PC-3 (cell line): ENCODE results near the gene ARID4A. TPM values are rescaled to one million over a fixed set of nuclear protein-coding genes. Genes with fewer than 3 reads are reported as not detected.

Source experiments
- ATAC-seq: fragments of 200-7000 bp; cut with Tn5 transposase; 2 replicates; pipeline ENCODE4 v1.9.1; 2020; ENCODE audit warnings: mild to moderate bottlenecking, moderate library complexity
- BruUV-seq: library from RNA; stranded (reverse); fragments of 400-500 nt; replicated peaks from 2 replicates; lab custom pipeline; 2021; lab: Mats Ljungman, UMichigan
- CTCF ChIA-PET: fragments of 300-600 bp; sonication (Branson Sonifier 250); formaldehyde crosslinking; loops from one replicate; lab custom pipeline; 2022; ENCODE audit warnings: antibody characterized with exemption; lab: Charles Lee
- POLR2A ChIA-PET: fragments of 300-600 bp; sonication (Branson Sonifier 250); formaldehyde crosslinking; loops from one replicate; lab custom pipeline; 2022; ENCODE audit warnings: antibody characterized with exemption; ENCODE audit not compliant: unreplicated experiment; lab: Charles Lee
- DNase-seq: peaks from one replicate; pipeline ENCODE4 v3.0.0-alpha.2; 2015
- H2AFZ ChIP-seq: fragments of 300-600 bp; sonication (generic); 2 replicates; pipeline ENCODE4 v1.6.0; 2016; ENCODE audit warnings: antibody characterized with exemption, low read length
- H3F3A ChIP-seq: fragments of 300-600 bp; sonication (generic); one replicate; pipeline ENCODE4 v1.6.0; 2017; ENCODE audit warnings: antibody characterized with exemption, low read length, control low read depth, mild to moderate bottlenecking; ENCODE audit not compliant: unreplicated experiment
- H3K27ac ChIP-seq: fragments of 300-600 bp; sonication (generic); 2 replicates; pipeline ENCODE4 v1.5.1; 2016; ENCODE audit warnings: mild to moderate bottlenecking, low read length
- H3K27me3 ChIP-seq: fragments of 300-600 bp; sonication (generic); 2 replicates; pipeline ENCODE4 v1.6.1; 2016; ENCODE audit warnings: low read length, mixed read lengths
- H3K36me3 ChIP-seq: fragments of 300-600 bp; sonication (generic); 2 replicates; pipeline ENCODE4 v1.6.1; 2016; ENCODE audit warnings: low read depth, mixed run types, low read length, mixed read lengths
- H3K4me1 ChIP-seq: fragments of 300-600 bp; sonication (generic); 2 replicates; pipeline ENCODE4 v1.5.1; 2016; ENCODE audit warnings: low read length; ENCODE audit not compliant: insufficient read depth
- H3K4me2 ChIP-seq: fragments of 300-600 bp; sonication (generic); 2 replicates; pipeline ENCODE4 v1.6.0; 2016; ENCODE audit warnings: low read length
- H3K4me3 ChIP-seq: fragments of 300-600 bp; sonication (generic); 2 replicates; pipeline ENCODE4 v1.5.1; 2016; ENCODE audit warnings: mild to moderate bottlenecking, low read length, mixed read lengths
- H3K79me2 ChIP-seq: fragments of 300-600 bp; sonication (generic); 2 replicates; pipeline ENCODE4 v1.6.1; 2017; ENCODE audit warnings: low read length, mixed read lengths
- H3K9ac ChIP-seq: fragments of 300-600 bp; sonication (generic); 2 replicates; pipeline ENCODE4 v1.6.0; 2016; ENCODE audit warnings: mild to moderate bottlenecking, low read length
- H3K9me2 ChIP-seq: fragments of 300-600 bp; sonication (generic); replicated peaks from 2 replicates; pipeline ENCODE4 v1.6.1; 2016; ENCODE audit warnings: mixed run types, low read length, mixed read lengths
- H3K9me3 ChIP-seq: fragments of 300-600 bp; sonication (generic); 2 replicates; pipeline ENCODE4 v1.6.1; 2016; ENCODE audit warnings: low read length, mixed read lengths
- H4K20me1 ChIP-seq: fragments of 300-600 bp; sonication (generic); 2 replicates; pipeline ENCODE4 v1.6.1; 2016; ENCODE audit warnings: low read length, mixed read lengths
- CTCF ChIP-seq: fragments of 300-600 bp; sonication (generic); conservative IDR thresholded peaks from 2 replicates; pipeline ENCODE4 v1.5.1; 2017; ENCODE audit warnings: antibody characterized with exemption, low read depth, mild to moderate bottlenecking, low read length
- EZH2 ChIP-seq: fragments of 300-600 bp; sonication (generic); IDR thresholded peaks from one replicate; pipeline ENCODE4 v1.6.1; 2017; ENCODE audit warnings: antibody characterized with exemption, mild to moderate bottlenecking, low read length; ENCODE audit not compliant: unreplicated experiment
- EZH2phosphoT487 ChIP-seq: fragments of 300-600 bp; sonication (generic); IDR thresholded peaks from 2 replicates; pipeline ENCODE4 v1.6.1; 2018; ENCODE audit warnings: mild to moderate bottlenecking, antibody characterized with exemption, low read length, borderline replicate concordance
- intact Hi-C: fragments of 100-400 bp; cut with micrococcal nuclease; formaldehyde crosslinking; loops from 2 replicates; pipeline ENCODE4 v1.9.0; 2023
- total RNA-seq: library from RNA; depleted of rRNA; stranded (reverse); fragments of >200 nt; gene quantifications from 2 replicates; pipeline ENCODE4 v1.2.3, GENCODE V29; 2014

ARID4A gene
- total RNA-seq, 1 experiment from 2014 or later, result 7.3 TPM

GRCh38 chr14:58299401-58300330 lies 1.3 kb downstream of the ARID4A start:
- Histone ChIP-seq H3K9me3 (no peaks in the 10 kb centered on the region), H3K9me2 (no peaks in the 10 kb centered on the region), H3K79me2 (peaks cover 59% of the 10 kb centered on the region), H4K20me1 (peaks cover 29% of the 10 kb centered on the region), H3K4me2 (peak overlapping the region; percentile 89), H3K36me3 (peaks cover 25% of the 10 kb centered on the region), H3K27me3 (no peaks in the 10 kb centered on the region), H3K27ac (no peak overlapping the region), H3K4me3 (peak overlapping the region; percentile 78), H3K9ac (peak overlapping the region; percentile 45), H2AFZ (peak overlapping the region; percentile 92), H3F3A (no peaks in the 10 kb centered on the region), H3K4me1 (peaks cover 18% of the 10 kb centered on the region)
- no peak for TF ChIP-seq EZH2phosphoT487
- no peak for TF ChIP-seq CTCF
- TF ChIP-seq EZH2, result no peak
- intact Hi-C loops, result loop anchor here (2.0 kb wide), 1 partner anchor 99 kb away; the partner anchor contains the start of gene ACTR10
- DNase-seq, result peak; percentile 53
- CTCF ChIA-PET, result no interaction called here
- ATAC-seq, result no peak
- no TSS peak for BruUV-seq
- POLR2A ChIA-PET, result interaction anchor here (0.6 to 1.0 kb wide), 3 partner anchors 36 to 128 kb away, joined by 4 to 5 read pairs (median 4); partner anchors contain the start of genes KIAA0586 and TIMM9

GRCh38 chr14:58301416-58301815 lies 3.1 kb downstream of the ARID4A start:
- BruUV-seq, result no TSS peak
- no peaks in the 10 kb centered on the region for H3F3A ChIP-seq
- POLR2A ChIA-PET, result no interaction called here

More at GRCh38 chr14:58301416-58301815, 3.1 kb downstream of the ARID4A start:
- no peaks in the 10 kb centered on the region for H3K9me2 ChIP-seq
- no peak overlapping the region for H3K9ac ChIP-seq
- H3K4me3 ChIP-seq, result no peak overlapping the region
- DNase-seq, result no peak
- H3K79me2 ChIP-seq, result peaks cover 42% of the 10 kb centered on the region
- no peak overlapping the region for H3K27ac ChIP-seq
- H3K27me3 ChIP-seq, result no peaks in the 10 kb centered on the region
- ATAC-seq, result no peak
- TF ChIP-seq EZH2 (no peak), CTCF (no peak), EZH2phosphoT487 (no peak)
- H3K9me3 ChIP-seq, result no peaks in the 10 kb centered on the region
- CTCF ChIA-PET, result no interaction called here
- H4K20me1 ChIP-seq, result peaks cover 11% of the 10 kb centered on the region
- intact Hi-C loops, result no loop called here
- H3K36me3 ChIP-seq, result peaks cover 28% of the 10 kb centered on the region; the same call in 1 of the 2 replicates
- no peak overlapping the region for H3K4me2 ChIP-seq
- H3K4me1 ChIP-seq, result peaks cover 10% of the 10 kb centered on the region
- H2AFZ ChIP-seq, result no peak overlapping the region
